NCI-H2081 (cell line): ENCODE data around the gene OR6B2.

Experiments used
- DNase-seq, 2 experiments: peaks; one replicate each; lab custom pipeline; 2025; lab: John Stamatoyannopoulos, UW

OR6B2 gene

DNA sequence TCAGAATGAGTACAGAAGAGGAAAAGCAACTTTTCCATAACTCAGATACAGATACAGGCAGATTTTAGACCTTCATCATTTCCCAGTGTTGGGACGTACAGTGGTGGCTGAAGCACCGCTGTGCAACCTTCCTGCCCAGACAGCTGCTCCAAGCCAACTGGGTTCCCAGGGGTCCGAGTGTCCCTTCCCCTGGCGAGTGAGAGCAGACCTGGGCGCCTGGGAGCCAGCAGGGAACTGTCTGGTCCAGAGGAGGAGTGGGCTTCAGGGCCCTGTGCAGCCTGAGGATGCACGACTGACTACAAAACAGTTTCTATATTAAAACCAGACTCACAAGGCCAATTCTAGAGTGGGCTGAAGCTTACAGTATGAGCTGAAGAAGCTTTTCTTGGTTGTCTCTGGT lies 11.1 kb upstream of the OR6B2 start:
- DNase-seq, result no peak

DNA sequence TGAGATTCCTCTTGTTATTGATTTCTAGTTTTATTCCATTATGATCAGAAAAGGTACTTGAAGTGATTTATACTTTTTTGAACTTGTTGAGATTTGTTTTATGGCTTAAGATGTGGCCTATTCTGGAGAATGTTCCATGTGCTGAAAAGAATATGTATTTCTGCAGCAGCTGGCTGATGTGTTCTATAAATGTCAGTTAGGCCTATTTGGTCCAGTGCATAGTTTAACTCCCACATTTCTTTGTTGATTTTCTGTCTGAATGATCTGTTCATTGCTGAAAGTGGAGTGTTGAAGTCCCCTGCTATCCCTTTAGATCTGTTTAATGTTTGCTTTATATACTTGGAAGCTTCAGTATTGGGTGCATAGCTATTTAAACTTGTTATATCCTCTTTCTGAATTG lies 7.1 kb upstream of the OR6B2 start:
- DNase-seq, result no peak

DNA sequence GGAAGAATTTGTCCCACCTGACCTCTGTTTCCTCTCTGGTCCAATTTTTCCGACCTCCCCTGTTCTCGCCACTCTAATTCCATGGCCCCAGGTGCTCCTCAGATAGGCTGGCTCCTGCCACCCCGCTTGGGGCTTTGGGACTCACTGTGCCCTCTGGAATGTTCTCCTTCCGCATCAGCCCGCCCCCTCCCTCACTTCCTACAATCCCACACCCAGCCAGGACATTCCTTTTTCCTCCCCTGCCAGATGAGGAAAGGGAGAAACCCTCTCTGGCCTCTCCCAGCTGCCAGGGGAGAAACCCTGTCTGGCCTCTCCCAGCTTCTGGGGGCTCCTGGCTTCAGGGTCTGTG lies 3.1 kb upstream of the OR6B2 start:
- DNase-seq, result no peak

DNA sequence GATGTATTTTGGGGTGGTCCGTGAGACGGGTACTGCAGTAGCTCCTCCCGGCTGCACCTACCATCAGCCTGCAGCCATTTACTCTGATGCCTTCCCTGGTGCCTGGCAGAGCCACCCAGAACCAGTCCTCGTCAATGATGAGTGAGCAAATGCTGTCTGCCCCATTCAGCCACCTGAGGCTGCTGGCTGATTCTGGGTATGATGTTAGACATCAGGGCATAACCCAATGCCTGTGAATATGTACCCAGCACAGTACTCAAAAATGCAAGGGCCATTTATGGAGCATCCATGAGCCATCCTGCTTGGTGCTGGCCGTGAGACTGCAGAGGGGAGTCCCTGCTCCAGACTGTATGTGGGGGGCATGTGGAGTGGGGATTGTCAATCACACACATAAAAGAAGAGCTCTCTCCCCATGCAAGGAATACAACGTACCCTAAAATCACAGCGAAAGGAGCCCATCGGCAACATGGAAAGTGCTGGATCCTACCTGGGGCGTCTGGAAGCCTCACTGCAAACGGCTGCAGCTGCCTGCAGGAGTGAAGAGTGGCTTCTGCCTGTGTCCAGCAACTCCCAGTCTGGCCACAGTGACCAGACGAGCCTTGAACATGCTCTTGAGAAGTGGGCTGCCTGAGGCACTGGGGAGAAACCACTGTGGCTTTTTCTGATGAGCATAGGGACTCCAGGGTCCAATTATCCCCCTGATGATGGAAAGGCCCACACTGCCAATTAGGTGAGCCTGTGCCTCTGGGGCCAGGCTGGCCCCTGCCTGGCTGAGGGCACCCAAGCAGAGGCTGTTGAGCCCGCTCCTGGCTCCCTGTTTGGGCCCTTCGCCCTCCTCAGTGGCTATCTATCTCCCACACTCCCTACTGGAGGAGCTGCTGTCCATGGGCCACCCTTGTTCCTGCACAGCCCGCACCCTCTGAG lies 2.4 kb upstream of the OR6B2 start:
- no peak for DNase-seq

DNA sequence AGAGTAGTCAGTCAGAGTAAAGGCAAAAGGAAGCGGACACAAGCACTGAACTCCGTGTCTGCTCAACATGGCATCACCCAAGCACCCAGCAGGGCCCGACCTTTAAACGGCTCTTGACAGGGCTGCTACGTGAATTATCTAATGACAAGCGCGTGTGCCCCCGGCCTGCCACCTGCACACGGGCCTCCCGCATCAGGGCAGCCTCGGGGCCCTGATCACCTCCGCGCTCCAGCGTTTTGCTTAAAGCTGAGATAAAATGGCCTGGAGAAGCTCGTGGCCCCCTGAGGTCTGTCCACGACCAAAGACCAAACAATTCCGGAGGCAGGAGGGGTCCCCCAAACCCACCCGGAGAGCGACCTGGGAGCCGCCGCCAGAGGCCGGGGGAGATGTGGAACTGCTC lies 5.5 kb downstream of the OR6B2 start:
- no peak for DNase-seq

DNA sequence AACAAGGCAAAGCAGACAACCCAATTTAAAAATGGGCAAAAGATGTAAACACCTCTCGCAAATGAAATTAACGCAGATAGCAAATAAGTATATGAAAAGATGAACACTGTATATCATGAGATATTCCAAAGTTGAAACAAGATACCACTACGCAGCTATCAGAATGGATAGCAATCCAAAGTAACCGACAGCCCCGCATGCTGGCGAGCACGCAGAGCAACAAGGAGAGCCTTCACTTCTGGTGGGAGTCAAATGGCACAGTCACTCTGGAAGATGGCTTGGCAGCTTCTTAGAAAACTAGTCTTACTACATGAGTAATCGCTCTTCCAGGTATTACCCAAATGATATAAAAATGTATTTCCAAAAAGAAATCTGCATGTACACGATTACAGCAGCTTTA lies 6.4 kb downstream of the OR6B2 start:
- DNase-seq, result no peak

DNA sequence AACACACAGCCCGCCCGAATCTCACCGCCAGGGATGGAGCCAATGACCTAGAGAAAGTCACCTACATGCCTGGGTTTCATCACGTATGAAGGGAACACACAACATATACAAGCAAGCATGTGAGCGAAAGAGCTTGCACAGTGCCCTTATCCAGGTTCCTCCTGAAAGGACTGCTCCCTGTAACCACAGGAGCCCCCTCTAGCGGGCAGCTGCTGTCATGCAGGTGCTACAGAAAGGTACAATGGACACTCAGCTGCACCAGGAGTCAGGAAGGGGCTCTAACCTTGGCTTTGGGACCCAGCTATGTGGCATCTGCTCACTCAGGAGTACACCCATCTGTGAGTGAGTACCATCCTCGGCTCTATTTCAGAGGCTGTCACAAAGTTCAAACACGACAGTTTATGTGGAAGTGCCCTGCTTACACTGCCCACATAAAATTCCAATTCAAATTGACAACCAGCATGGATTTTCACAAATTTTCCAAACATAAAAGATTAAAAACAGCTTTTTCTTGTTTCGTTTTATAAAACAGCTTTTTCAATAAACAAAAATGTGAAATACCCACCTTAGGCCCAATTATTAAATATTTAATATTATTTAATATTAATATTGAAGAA lies 8.6 kb downstream of the OR6B2 start:
- DNase-seq, result peak; percentile 60 to 62

DNA sequence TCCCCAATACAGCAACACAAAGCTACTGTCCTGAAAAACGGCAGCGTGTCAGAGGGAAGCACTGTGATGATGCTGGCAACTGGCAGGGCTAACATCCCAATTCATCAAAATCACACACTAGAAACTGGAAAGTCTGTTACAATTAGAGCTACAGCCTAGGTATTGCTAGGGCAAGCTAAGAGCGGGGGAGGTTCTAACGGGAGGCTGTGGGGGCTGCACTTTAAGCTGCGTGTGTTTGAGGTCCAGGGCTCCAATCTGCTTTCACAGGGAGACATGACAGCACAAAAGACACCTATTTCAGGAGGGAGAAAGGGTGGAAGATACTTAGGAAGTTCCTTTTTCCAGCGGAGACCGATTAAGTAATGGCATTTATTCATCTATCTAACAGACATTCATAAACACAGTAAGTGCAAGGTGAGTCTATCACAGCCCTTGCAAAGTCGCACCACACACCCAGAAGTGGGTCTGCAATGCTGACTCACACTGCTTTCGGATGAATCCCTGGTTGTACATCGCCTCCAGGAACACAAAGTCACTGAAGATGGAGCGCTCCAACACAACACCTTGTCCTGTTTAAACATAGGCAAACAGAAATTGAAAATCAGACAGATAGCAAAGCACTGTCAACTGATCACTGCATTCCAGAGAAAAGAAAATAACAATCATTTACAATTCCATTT lies 12.0 kb downstream of the OR6B2 start:
- DNase-seq, result no peak

DNA sequence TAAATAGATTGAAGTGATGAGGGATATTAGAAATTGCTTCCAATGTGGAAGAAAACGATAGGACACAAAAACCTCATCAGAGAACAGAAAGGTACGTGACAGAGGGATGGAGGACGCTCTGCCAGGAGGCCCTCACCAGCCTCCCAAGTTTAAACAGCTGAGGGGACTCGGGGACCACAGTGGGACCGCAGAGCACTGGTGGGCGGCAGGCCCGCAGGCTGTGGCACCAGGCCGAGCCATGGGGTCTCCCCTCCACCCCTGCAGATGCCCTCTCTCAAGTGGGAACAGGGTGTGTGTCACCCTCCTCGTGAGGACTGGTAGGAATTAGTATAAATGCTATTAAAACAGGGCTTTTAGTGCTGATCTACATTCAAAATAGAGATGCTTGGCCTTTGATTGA lies 15.9 kb downstream of the OR6B2 start:
- DNase-seq, result no peak

DNA sequence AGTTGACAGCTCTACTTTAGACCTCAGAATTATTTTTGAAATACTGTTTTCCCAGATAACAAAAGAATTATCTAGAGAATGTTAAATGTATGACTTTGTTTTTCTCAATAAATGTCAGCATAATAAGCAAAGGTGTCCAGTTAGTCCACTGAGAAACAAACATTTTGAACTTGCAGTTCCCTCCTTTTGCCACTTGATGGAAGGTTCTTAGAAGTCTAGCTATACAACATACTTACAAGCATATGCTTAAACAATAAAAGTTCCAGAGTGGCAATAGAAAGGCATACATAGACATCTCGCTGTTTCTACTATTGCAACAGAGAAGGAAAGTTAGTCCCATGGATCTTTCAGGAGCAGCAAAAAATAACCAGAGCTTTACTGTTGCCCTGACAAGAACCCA lies 16.9 kb downstream of the OR6B2 start:
- DNase-seq, result no peak

DNA sequence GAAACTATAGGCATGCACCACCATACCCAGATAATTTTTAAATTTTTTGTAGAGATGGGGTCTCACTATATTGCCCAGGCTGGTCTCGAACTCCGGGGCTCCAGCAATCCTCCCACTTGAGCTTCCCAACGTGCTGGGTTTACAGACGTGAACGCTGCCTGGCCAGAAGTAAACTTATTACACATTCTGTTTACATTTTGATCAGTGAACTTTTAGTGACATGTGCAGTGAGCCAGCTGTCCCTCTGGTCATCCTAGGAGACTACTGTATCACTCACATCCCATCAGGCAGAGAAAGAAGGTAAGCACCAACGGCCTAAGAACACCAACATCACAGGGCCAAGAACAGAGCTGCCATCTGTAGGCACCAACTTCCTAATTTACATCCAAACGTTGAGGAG lies 27.2 kb downstream of the OR6B2 start:
- DNase-seq, result no peak

DNA sequence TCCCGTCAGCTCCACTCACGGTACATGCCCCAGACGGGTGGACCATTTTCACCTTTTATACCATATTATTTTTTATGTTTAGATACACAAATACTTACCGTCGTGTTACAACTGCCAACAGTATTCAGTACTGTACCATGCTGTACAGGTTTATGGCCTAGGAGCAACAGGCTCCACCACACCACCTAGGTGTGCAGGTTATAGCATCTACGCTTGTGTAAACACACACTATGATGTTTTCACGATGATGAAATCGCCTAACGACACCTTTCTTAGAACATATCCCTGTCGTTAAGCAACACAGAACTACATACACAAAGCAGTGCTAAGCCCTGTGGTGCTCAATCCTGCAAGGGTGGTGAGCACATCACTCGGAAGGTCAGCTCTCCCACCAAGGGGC lies 29.6 kb downstream of the OR6B2 start:
- DNase-seq, result no peak

DNA sequence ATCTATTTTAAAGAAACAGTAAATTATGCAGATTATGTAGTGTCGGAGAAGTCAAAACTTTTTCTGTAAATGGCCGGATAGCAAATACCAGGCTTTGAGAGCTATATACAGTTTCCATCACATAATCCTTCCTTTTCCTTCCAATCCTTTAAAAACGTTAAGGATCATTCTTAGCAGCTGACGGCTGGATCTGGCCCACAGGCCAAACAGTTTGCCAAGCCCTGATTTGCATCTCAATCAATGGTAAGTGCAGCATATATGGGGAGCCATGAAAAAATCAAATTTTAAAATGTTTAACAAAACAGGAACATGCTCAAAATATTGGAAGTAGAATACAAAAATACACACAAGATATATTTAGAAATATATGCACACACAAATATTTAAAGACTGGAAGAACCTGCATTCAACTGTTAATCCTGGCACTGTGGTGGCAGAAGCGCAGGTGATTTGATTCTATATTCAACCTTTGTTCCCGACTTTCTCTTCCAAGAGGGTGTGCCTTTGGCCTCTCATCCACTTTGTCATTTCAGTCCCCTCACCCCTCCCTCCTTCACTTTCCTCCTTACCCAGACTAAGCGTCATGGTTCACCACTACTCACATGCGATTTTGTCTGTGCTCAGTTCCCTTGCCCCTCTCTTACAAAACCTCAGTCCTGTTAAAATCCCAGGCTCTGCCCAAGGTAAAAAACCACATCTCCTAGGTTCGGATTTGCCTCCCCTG lies 32.4 kb downstream of the OR6B2 start:
- DNase-seq, result no peak

DNA sequence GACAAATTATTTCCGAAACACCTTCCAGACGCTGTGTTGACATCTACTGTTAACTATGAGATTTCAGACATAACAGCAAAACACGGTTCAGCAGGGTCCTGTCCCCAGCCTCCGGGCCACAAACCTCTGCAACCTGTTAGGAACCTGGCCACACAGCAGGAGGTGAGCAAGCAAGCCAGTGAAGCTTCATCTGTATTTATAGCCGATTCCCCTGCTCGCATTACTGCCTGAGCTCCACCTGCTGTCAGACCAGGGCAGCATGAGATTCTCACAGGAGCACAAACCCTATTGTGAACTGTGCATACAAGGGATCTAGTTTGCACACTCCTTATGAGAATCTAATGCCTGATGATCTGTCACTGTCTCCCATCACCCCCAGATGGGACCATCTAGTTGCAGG lies 36.1 kb downstream of the OR6B2 start:
- DNase-seq, result no peak

DNA sequence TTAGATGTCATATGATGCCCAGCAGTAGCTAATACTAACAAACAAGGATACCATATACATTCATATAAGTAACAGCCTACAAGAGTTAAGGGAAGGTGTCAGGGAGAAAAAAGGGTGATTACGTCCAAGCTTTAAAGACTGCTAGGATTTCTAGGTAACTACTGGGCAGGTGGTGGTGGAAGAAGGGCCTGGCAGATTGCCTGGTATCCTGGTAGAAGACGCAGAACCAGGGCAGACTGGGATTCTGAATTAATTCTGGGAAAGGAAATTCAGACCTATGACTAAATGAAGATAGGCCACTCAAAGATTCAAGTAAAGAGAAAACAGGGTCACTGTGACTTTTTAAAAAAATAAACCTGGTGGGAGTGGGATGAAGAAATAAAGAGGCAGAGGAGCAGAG lies 36.9 kb downstream of the OR6B2 start:
- DNase-seq, result no peak

DNA sequence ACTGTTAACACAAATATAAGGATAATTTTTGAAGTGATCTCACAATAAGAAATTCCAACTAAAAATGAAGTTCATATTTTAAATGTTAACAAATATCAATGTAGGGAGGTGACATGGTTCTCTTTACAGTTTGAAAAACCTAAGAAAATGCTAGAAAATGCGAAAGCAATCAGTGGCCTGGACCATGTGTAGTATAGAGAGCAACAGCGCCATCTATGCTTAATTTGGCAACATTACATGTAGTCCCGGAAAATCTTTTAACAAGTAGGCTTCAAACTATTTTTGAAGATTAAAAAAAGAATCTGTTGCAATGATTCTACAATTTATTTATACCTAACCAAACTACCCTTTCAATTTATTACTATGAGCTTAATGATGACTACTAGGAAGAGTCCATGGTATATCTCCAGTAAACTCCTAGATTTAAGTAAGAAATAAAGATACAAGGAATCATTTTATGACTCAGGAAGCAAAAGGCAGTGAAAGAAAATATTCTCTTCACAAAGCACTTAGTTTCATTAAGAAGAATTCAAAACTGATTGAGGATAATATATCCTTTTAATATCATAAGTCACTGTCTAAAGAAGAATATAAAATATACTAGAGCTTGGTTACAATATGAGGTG lies 38.4 kb downstream of the OR6B2 start:
- DNase-seq, result peak; percentile 46 to 57

DNA sequence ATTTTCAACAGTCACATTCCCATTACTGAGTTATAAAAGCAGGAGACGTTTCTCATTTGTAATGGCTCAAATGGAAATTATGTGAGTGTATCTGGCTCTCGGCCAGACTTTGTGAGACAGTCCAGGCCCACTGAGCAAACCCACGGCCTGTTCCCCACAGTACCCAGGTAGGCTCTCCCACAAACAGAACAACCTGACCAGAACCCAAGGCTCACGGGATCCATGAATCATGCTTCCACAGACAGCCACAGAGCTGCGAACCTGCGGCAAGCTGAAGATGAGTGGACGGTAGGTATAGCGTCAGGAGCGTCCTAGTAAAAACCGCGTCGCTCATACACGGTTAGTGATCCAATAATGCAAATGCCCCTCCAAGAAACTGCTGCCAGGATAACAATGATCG lies 39.3 kb downstream of the OR6B2 start:
- DNase-seq, result no peak

DNA sequence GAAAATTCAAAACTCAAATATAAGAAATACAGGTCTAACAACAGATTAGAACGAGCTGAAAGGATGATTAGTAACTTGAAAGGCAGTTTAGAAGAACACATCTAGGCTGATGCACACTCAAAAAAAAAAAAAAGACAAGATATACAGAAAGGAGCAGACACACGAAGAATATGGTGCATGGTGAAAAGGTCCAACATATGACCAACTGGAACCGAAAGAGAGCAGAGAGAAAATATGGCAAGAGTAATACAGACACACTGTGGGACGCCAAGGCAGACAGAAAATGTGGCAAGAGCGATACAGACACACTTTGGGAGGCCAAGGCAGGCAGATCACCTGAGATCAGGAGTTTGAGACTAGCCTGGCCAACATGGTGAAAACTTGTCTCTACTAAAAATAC lies 44.9 kb downstream of the OR6B2 start:
- DNase-seq, result no peak

DNA sequence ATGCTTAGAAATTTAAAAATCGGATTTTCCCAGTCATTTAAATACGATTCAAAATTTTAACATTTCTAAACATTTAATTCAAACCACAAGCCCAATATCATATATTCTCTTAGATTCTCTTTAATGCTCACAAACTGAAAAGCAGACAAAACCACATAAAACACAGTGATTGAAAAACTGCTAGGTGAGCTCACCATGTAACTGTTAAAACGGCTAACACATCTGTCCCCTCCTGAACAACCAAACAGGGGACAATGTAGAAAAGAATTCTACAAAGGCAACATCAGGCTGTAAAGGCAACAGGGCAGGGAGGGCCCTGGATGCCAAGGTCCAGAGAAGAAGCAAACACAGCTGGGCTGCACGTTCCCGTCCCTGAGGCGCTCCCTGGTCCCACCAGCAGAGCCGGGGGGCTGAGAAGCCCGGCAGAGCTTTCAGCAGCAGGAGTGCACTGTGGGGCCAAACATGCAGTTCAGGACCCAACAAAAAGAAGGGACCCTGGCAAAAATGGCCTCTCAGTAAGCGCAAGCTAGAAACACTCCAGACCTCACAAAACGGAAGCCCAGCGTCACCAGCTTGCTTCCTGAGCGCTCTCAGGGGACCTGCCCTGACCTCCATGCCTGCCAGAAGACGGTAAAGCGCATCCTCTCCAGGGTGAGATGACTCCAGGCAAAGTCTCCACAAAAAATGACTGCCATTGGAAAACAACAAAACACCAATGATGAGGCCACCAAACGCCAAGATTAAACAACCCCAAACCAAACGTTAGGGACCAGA lies 45.6 kb downstream of the OR6B2 start:
- DNase-seq, result no peak

DNA sequence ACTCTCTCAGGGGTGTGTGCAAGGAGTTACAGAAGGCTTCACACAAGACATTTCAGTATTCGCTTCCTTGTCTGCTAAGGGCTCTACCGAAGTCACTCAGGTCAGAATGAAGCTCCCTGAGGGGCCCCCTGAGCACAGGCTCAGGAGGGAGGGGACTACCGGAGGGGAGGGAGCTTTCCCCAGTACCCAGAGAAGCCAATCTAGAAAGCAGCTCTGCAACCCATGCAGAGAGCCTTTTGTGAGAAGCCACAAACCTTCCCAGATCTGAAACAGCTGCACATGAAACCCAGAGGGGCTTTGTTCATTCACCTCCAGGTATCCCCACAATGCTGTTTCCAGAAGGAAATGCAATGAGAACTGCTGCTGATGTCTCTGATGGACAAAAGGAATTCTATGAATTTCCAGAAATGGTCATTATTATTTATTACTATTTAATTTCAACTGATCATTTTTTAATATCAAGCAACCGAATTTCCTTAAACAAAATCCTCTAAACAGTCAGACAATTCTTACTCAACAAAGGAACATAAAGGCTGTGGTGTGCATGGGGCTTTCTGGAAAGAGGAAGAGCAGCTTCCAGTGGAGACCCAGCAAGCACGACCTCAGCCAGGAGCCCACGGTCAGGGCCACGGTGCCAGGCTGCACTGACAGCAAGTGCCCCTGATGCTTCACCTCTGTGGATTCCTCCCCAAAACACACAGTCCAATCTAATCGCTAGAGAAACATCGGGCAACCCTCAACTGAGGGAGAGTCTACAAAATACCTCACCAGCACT lies 47.0 kb downstream of the OR6B2 start:
- no peak for DNase-seq
